NCI-H187 (cell line): ENCODE data around the gene ZNF808.
A peak's percentile ranks its signal among the peaks of the same experiment; 100 is the strongest.
"Not testable (repeated sequence)": the region's sequence is repeated elsewhere in the genome, so short reads cannot be mapped to it uniquely, and the experiment has no call there.

Source experiments
- DNase-seq, 2 experiments: peaks; one replicate each; lab custom pipeline; 2025; lab: John Stamatoyannopoulos, UW

ZNF808 gene

DNA sequence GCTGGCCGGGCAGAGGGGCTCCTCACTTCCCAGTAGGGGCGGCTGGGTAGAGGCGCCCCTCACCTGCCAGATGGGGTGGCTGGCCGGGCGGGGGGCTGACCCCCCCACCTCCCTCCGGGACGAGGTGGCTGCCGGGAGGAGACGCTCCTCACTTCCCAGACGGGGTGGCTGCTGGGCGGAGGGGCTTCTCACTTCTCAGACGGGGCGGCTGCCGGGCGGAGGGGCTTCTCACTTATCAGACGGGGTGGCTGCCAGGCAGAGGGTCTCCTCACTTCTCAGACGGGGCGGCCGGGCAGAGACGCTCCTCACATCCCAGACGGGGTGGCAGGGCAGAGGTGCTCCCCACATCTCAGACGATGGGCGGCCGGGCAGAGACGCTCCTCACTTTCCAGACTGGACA, 66.0 kb downstream of the ZNF808 start:
- not testable (repeated sequence) for DNase-seq

DNA sequence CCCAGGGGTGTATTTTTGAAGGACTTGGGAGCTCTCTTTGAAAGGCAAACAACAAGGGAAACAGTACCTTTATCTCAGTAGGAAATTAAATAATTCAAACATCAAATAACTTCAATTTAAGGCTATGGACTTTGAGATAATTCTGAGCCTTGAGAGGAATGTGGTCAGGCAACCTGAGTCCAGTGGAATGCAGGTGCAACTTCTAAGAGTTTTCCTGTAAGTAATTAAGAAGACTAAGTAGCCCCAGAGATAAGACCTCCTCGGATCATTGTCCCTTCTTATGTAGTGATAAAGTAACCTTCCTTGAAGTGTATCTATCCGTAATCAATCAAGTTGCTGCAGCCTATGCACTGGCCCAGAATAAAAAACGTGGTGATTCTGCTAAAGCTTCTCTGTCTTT, 71.8 kb downstream of the ZNF808 start:
- DNase-seq, result no peak

DNA sequence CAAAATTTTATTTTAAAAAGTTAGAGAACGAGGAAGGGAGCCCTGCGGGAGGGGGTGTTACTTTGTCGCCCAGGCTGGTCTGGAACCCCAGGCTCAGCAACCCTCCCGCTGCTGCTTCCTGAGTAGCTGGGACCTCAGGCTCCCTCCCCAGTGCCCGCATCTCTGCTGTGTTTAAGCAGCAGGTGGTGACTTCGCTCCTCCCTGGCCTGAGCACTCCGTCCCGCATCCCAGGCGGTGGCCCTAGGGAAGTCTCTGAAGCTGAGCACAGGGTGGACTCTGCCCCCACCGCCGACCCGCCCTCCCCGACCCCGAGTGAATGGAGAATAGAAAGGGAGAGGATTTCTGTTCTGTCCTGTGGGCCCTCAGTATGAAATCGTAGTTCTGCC, 73.2 kb downstream of the ZNF808 start:
- DNase-seq, result no peak

GRCh38 chr19:52601025-52601973, 73.8 kb downstream of the ZNF808 start:
- peak; percentile 71 to 74 for DNase-seq

DNA sequence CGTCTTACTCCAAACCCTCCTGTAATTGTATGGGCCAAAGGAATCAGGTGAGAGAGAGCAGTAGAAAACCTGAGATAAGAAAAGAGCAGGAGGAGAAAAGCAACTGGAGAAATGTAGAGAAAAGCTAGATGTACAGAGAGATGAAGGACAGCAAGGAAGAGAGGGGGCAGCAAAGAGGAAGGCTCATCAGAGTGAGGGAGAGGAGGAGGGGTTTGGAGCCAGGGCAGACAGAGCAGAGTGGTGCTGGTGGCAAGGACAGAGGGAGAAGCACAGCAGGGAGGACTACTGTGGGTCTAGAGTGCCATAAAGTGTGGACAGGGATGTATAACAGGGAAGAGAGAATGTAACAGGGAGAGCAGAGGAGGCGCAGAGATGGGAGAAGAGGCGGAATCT, 74.5 kb downstream of the ZNF808 start:
- not testable (repeated sequence) for DNase-seq

DNA sequence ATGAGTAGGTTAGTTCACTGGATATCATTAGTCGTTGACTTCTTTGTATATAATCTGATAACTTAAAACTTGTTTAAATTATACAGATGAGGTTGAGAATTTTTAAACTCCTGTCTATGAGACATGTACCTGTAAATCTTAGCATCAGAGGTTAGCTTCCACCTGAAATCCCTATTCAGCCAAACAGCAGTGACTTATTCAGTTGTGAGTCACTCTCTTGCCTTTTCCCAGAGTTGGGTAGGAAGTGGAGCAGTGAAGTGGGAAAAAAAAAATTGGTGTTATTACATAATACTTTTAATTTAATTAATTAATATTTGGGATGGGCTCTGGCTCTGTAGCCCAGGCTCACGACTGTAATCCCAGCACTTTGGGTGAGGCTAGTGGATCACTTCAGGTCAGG, 75.5 kb downstream of the ZNF808 start:
- no peak for DNase-seq

DNA sequence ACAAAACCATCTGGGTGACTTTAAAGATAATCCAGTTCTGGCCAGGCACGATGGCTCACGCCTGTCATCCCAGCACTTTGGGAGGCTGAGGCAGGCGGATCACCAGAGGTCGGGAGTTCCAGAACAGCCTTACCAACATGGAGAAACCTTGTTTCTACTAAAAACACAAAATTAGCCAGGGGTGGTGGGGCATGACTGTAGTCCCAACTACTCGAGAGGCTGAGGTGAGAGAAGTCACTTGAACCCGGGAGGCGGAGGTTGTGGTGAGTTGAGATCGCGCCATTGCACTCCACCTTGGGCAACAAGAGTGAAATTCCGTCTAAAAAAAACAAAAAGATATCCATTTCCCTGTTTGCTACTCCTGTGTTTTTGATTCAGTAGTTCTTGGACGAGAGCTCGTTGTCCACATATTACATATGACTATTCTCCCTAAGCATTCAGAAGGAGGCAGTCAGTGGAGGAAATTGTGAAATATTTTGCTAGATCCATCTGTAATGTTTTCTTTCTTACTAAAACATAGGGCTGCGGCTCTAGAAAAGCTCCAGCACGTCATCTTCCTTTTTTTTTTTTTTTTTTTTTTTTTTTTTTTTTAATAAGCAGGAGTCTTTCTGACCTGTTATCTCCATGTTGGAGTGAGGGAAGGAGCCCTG, 76.2 kb downstream of the ZNF808 start:
- DNase-seq, result no peak
